NCI-H226 (cell line): ENCODE measurements around the gene NEBL.
A peak's percentile ranks its signal among the peaks of the same experiment; 100 is the strongest.
"Not testable (repeated sequence)": the region's sequence is repeated elsewhere in the genome, so short reads cannot be mapped to it uniquely, and the experiment has no call there.

Experiments
- DNase-seq: peaks from one replicate; pipeline ENCODE4 v3.0.0-alpha.2; 2015

The NEBL gene, protein sequence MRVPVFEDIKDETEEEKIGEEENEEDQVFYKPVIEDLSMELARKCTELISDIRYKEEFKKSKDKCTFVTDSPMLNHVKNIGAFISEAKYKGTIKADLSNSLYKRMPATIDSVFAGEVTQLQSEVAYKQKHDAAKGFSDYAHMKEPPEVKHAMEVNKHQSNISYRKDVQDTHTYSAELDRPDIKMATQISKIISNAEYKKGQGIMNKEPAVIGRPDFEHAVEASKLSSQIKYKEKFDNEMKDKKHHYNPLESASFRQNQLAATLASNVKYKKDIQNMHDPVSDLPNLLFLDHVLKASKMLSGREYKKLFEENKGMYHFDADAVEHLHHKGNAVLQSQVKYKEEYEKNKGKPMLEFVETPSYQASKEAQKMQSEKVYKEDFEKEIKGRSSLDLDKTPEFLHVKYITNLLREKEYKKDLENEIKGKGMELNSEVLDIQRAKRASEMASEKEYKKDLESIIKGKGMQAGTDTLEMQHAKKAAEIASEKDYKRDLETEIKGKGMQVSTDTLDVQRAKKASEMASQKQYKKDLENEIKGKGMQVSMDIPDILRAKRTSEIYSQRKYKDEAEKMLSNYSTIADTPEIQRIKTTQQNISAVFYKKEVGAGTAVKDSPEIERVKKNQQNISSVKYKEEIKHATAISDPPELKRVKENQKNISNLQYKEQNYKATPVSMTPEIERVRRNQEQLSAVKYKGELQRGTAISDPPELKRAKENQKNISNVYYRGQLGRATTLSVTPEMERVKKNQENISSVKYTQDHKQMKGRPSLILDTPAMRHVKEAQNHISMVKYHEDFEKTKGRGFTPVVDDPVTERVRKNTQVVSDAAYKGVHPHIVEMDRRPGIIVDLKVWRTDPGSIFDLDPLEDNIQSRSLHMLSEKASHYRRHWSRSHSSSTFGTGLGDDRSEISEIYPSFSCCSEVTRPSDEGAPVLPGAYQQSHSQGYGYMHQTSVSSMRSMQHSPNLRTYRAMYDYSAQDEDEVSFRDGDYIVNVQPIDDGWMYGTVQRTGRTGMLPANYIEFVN

DNA sequence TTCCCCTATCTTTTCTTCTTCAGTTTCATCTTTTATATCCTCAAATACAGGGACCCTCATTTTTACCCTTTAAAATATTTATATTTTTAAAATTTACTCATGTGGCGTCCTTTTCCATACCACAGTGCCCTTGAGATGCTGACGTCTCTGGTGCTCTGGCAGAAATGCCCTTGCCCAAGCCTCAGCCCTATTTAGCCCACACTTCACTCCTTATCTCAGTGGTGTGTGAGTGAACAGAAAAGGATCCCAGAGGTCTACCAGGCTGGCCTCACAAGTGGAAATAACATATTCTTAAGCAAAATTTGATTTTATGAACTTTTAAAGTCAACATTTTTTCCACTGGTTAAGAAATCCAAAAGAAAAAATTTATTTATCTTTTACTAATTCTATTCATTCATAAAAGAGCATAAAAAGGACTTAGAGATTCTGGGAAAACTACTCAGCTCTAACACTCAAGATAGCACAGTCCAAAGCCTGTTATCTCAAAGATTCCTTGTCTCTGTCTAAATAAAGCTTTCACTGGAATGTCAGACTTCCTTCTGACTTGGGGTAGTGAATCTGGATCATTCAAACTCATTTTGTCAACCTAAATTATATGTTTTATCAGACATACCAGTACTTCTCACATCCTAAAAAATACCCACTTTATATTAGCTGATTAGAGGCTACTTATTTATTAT, at the start of gene NEBL:
NEBL (minus strand) TSS at position 166 of the 680 bp plus-strand sequence; CDS start at position 60, 106 bp downstream.
- DNase-seq = peak; percentile 66

DNA sequence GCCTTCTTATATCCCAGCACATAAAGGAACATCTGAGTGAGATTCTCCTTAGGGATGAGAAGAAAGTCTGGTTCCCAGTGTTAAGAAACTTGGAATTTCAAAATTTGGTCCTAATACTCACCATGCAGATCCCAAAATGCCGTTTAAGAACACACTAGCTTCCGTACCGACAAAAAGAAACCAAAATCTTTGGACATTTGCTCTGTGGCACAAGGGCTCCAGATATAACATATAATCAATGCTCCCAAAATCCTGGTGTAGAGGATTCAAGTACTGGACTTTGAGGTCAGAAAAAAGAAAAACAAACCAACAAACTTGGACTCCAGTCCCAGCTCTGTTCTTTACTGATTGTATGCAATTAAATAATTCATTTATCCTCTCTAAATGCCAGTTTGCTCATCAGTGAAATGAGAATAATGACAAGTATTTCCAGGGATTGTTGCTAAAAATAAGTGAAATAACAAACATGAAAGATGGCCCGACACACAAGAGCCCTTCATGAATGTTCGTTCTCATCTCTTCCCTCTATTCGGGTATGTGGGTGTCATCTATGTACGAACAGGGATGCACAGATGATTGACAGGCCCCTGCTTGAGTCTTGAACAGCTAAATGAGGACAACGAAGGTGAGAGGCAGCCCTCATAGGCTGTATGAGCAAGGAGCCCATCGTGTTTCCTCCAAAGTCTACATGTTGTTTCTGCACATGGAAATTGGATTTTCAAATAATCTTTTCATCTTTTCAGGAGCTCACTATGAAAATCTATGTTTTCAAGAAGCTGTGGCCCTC, 48.6 kb upstream of the NEBL start:
- DNase-seq = no peak

DNA sequence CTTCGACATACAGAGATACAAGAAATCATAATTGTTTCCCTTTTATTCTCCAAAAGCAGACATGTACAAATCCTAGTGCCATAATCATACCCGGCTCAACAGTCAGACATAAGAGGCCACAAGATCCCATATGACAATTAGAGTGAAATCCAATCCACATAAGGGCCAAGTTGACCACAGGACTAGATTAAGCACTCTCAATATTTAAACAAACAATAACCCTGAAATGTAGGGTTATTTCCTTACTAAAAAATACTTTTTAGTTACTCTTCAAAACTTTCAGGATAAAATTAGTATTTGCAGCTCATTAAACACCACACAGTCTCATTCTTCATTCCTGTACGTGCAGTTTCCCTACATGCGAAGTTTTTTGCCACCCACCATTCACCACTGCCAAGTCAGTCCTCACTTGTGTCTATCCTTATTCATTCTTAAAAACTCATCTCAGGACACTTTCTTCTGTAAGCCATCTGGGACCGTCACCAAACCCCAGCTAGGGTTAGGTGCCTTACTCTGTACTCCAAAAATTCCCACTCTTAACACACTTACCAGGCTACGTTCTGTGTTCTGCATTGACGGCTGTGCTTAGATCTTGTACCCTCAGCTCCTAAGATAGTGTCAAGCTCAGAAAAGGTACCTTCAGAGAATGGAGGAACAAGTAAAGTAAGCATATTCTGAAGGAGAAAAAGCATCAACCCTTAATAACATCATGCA, 47.8 kb upstream of the NEBL start:
- DNase-seq = no peak

DNA sequence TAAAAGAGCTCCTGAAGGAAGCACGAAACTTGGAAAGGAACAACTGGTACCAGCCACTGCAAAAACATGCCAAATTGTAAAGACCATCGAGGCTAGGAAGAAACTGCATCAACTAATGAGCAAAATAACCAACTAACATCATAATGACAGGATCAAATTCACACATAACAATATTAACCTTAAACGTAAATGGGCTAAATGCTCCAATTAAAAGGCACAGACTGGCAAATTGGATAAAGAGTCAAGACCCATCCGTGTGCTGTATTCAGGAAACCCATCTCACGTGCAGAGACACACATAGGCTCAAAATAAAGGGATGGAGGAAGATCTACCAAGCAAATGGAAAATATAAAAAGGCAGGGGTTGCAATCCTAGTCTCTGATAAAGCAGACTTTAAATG, 42.3 kb upstream of the NEBL start:
- not testable (repeated sequence) for DNase-seq

DNA sequence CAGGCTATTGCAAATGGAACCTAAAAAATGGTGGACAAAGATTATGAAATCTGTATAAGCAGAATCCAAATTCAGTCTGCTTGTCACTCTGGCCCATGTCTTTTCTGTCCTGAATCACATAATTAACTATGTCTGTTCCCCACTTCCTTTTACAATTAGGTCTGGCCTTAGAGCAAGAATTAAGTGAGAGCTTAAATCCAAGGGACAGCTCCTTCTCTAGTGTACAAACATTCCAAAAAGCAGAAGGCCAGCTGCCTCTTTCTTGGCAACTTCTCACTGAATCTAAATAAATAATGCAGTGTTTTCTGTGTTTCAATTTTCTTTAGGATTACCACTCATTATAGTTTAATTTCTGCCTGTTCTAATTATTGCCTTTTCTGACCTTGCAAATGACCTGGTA, 39.3 kb upstream of the NEBL start:
- DNase-seq = no peak

DNA sequence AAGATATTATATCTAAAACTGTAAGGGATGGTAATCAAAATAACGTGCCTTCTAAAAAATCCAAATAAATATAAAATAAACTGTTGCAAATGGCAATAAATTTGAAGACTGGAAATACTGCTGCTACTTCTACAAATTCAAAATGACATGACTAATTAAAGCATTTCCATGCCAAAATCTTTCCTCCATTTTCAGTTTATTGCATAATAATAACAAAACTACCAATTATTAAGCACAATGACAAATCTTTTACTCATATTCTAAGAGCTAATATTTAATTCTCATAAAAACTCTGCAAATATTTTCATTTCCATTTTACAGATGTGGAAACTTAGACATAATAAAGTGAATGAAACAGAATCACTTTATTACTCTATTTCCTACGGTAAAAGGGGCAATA, 38.8 kb upstream of the NEBL start:
- DNase-seq = no peak

DNA sequence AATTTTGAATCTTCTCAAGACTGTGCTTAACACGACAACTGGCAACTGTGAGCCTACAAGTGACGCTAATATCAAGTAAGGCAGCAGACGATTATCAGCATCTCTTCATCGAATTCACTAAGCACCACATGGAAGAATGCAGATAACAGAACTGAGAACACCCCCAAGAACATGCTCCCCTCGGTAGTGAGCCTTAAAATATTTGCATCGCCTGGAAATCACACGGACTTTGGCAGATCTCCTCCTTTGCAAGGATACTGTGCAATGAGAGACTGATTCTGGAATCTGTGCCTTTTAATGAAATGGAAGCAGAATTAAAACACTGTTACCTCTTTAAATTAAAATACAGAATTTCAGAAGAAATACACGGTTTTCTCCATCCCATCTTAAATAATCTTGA, 38.2 kb upstream of the NEBL start:
- DNase-seq = no peak

DNA sequence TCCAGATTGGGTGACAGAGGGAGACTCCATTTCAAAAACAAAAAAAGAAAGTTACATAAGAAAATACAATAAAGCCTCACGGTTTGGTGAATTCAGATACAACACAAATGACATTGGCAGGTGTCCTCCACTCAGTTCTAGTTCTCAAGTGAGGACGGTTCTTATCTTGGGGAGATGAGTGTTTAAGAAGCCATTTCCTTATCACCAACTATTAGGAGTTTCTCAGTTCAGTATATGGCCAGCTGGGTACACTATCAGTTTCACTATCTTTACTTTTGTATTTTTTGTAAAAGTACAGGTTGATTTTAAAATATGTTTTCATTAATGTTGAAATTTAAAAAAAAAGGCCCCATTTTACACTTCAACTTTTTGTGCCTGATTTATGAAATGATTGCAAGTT, 36.6 kb upstream of the NEBL start:
- DNase-seq = no peak

DNA sequence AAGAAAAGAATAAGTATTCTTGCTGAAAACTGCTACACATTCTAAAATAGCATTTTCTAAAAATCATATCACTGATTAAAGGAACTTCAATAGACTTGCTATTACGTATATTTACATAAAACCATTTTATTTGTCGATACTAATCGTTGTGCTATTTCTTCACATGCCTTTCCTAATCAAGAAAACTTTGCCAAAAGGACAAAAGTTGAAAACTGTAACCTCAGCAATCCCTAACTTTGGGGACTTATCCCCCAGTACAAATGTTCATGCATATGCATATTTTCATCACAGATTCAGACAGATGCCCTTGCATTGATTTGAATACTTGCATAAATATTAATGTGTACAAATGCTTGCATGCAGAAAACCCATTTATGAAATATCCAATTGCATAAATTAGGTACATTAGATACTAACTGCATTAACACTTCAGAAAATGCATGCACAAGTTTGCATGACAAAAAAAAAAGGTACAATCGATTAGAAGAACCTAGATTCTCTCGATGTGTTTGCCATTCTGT, 35.6 kb upstream of the NEBL start:
- no peak for DNase-seq

DNA sequence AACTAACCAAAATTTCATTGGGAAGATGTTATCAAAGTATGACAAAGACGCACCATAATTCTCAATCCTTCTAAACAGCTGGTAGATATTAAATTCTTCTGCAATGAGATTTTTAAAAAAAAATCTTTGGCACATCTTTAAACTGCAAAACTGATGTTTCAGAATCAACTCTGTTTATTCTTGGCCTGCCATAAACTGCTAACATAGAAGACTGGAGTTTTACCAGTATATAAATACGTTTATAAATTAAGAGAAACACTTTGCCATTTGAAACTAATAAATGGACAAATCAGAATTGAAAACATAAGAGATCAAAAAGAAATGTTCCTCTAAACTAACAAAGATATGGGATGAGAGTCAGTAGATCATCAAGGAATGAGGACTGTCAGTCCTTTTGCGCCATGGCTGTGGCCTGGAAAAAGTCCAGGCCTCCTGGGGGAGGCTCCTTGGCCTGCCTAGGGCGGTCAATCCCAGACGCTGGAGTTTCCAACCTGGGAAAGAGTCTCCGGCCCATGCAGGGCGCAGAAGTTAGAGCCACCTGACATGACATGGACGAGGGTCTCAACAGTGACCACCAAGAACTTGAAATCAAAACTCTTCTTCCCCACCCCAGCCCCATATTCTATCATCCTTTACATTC, 34.2 kb upstream of the NEBL start:
- DNase-seq = no peak

DNA sequence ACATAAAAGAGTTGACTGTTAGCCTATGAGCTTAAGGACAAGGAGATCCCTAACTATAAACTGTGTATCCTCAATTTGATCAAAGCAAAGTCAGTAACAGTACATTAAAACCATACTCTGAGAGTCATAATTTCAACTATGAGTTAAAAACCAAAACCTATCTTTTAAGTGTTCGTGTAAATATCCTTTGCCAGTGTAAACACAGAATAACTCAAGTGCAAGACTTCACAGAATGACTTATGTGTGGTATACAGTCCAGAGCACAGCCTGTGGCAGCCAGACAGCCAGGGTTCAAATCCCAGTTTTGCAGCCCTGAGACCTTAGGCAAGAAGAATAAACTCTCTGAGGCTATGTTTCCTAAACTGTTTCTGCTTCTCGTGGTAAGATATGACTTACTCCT, 30.3 kb upstream of the NEBL start:
- DNase-seq = no peak

DNA sequence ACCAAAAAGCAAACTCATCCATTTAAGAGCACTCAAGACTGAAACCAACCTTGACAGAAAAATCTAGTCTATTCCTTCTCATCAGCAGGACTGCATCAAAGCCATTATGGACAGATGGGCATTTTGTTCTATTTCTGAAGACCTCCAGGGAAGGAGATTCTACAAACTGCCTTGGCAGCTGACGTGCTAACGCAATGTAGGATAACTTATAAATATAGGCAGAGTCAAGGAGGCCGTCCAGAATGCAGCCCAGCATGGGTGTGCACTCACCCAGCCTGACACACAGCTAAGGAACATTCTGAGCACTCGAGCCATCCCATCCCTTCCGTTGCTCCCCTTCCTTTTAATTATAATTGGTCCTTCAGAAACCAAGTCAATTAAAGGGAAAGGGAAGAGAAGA, 25.3 kb upstream of the NEBL start:
- DNase-seq = no peak

DNA sequence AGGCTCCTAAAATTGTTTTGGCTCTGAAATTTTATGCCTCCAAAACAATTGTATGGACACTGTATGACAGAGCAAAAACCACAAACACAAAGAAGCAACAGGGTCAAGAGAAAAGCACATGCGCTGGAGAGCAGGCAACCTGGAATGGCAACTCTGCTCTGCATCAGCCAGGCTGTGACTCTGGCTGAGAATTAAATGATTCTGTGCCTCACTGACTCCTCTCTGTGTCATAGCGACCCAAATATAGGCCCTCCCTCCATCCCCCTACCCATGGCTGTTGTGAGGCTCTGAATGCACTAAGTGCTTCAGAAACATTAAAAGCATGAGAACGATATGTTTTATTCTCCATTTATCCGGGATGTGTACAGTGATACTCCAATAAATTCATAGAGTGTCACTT, 24.9 kb upstream of the NEBL start:
- DNase-seq = no peak

DNA sequence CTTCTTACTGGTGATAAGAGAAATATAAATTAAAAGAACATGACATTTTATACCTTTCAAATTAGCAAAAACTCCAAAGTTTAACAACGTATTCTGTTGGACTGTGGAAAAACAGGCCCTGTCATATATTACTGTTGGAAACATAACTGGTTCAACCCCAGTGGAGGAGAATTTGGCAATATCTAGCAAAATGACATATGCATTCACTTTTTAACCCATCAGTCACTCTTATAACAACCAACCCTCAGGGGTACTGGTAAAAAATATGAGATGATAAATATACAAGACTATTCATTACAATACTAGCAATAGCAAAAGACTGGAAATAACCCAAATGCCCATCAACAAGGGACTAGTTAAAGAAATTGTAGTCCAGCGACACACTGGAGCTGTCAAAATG, 22.9 kb upstream of the NEBL start:
- DNase-seq = no peak

DNA sequence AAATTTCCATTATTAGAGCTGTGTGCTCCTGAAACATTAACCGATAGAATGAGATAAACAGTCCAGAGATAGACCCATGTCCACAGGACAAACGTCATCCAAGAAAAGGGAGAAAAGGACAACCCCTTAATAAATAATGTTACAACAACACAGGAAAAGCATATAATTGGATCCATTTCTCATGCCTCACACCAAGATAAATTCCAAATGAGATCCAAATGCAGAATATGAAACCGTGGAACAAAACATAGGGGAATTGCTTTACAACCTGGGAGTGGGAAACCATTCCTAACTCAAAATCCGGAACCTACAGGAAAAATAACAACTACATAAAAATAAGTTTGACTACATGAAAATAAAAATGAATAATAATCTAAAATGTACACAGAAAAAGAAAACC, 22.4 kb upstream of the NEBL start:
- no peak for DNase-seq

DNA sequence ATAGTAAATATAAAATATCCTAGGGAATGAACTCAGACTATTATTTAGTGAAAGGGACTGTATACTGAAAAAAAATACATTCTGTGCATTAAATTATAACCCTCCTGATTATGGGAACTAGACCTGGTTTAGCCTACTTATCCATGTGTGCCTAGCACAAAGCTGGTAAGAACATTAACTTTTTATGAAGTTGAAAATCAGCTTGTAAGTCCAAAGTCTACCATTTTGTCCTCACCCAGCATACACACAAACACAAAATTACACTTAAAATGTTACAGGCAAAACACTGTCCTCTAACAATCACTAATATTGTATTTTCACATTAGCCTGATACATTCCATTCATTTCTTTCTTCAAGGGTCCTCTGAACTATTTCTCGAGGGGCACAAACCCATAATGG, 19.9 kb upstream of the NEBL start:
- no peak for DNase-seq

DNA sequence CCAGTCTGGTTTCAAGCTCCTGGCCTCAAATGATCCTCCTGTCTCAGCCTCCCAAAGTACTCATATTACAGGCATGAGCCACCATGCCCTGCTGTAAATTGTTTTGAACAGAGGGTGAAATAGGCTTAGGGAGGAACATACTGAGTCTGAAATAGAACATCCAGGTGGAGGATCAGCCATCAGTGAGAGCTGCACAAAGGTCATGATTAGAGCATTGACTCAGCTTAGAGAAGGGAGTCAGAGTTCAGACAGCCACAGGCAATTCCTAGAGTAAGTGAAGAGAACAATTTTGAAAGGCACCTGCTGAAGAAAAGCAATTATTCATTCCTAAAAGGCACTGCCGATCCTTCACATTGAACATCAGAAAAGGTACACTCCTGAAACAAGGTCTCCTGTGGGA, 15.9 kb upstream of the NEBL start:
- DNase-seq = no peak

DNA sequence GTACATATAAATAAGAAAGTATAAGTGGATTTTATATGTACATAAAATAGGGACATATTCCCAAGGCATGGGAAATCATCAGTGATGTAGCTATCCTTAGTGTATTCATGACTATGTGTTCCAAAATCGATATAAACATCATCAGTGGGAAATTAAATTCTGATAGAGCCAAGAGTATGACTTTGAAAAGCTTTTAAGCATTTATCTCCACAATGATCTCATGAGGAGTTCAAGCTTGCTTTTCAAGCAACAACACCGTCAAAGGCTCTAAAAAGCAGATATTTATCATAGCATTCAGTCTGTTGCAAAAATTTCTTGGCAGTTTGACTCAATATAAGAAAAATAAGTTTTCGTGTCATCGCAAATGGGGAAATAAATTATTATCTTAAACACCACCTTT, 14.5 kb upstream of the NEBL start:
- DNase-seq = no peak

DNA sequence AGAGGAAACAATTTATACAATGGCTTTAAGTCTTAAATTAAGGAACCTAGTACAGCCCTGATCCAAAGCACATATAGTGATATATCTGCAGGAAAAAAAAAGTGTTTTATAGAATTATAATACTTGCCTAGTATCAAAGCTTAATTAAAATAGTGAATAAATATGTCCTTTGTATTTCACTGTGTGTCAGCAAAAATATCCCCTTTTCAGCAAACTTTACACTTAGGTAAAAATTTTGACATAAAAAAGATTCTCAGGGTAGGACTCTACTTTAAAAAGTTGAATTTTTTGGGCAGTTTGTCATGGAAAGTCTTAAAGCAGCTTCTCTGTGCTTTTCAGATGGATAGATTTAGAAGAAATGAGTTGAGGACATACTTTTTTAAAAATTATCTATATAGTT, 12.7 kb upstream of the NEBL start:
- no peak for DNase-seq

DNA sequence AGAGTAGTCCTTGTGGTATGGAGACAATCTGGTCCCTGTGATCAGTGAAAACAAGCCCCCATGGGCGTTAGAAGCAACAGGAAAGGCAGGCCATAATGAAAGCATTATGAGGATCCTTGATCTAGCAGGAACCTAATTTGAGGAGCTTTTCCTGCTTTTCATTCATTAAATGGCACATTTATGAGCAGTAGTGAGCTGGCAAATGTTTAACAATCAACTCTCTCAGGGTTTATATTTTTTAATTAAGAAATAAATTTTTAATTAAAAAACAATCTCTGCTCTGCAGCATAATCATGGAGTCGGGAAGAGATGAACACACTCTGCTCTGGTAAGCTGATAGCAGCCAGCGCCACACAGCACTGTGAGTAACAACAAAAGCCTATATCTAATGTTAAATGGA, 11.3 kb upstream of the NEBL start:
- no peak for DNase-seq
